ENCODE measurements around the gene PLET1.

PLET1 gene

DNA sequence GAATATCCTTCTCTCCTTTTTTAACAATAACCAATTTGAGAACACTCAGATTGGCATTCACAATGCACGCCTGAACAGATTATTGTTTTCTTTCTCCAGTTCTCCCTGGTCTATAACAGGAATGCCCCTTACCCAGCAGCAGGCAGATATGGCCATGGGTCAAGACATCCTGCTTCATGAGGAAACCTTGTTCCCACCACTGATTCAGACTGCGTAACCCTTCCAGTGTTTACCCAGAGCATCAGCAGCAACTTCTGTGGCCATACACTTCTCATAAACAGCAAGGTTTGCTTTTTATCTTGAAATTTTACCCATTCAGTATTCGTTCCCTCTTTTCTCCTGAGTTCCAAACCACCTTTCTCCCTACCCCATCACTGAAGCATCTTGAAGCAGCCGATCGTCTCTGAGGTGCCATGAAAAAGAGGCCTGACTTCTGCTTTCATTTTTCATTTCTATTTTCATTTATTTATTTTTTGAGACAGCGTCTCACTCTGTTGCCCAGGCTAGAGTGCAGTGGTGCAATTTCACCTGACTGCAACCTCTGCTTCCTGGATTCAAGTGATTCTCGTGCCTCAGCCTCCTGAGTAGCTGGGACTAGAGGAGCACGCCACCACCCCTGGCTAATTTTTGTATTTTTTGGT is 24.8 kb downstream of the PLET1 start:
- no peak for DNase-seq

DNA sequence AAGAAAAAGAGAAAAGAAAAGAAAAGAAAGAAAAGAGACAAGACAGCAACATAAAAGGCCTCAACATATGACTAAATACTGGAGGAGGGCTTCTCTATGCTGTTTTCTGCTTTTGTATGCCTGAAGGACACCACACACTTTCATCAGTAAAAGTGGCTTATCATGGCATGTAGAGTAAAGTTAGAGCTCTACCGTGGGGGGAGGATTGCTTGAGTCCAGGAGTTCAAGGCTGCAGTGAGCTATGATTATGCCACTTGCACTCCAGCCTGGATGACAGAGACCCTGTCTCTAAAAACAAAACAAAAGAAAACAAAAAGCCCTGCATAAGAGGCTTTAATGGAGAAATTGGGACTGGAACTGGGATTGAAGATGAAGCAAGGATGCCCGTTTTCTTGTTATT is 28.7 kb downstream of the PLET1 start:
- no peak for DNase-seq

DNA sequence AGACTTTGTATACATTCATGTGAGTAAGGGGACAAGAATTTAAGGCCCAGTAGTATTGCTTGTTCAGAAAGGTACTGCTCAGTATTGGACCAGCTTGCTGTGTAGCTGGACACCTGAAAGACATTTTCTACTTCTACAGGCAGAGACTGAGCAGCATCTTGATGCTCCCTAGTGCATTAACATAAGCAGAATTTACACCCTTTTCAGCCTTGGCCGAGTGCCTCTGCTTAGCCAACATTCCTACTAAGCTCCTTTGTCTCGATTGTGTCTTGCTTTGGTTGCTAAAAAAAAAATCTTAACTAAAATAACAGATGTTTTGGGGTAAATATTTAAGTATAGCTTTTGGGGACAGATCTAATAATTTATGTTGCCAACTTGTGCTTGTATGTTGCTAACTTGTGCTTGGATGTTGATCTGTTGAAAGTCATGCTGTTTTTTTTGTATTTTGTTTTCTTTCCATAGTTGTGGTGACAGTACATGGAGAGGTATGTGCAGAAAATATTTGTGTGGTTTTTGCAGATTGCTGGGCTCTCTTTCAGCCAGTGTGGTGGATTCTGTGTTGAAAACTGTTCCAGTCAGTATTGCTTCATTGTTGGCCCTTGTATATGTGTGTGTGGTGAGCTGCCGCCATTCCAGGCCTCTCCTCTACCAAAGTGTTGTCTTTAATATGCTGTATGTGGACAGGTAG is 30.8 kb downstream of the PLET1 start:
- DNase-seq = no peak

DNA sequence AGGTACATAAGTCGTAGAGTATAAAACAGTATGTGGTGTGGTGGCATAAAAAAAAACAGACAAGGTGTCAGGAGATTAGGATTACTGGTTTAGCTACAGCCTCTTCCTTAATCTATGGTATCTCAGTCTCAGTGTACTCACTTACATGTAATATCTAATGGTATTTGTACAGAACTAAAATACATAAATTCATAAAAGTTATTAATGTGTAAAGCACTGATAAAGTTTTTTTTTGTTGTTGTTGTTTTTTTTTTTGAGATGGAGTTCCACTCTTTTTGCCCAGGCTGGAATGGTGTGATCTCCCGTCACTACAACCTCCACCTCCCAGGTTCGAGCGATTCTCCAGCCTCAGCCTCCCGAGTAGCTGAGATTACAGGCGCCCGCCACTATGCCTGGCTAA is 31.5 kb downstream of the PLET1 start:
- DNase-seq = no peak

DNA sequence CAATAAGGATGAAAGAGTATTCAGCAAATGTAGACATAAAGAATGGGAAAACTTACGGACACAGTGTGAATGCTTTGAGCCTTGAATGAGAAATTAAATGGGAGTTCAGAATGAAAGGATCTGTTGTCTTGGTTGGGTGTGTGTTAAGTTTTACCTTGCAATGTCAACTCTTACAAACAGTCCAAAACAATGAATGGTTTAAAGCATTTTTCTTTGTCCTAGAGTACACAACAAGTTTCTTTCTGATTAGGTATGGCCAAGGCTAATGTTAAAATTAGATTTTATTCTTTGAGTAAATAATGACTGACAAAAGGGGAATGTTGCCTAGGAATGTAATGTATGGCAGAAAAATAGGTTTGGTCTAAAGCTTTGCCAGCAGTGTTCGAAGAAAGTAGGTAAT is 32.0 kb downstream of the PLET1 start:
- DNase-seq = no peak

GRCh38 chr11:112227471-112227870 is 33.2 kb downstream of the PLET1 start:
- no peak for DNase-seq

DNA sequence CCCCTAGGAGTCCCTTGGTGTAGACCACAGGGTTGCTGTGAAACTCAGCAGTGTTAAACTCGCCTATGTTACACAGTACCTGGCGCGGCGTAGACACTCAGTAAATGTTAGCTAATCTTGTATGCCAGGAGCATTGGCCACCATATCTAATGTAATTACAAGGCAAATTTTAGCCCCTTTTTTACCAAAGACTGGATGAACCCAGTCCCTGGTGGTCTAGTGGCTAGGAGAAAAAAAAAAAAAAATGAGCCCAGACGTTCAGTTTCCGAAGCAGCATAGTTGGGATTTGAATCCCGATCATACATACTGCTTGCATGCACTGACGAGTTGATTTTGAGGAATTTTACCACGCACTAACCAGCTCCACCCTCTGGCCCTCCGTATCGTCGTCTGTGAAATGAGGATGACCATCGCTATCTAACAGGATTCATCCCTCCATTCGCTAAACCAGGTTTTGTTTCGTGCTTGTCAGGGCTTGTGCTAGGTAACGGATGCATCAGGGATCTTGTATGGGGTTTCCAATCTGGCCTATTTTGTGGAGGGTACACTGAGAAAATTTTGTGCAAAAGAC is 33.7 kb downstream of the PLET1 start:
- no peak for DNase-seq

- peak; percentile 54 for DNase-seq
These were observed 34.4 kb downstream of the PLET1 start, which contains the start of gene PTS for GRCh38 chr11:112226062-112226830. PTS (plus strand) TSS chr11:112226428; CDS start chr11:112226444, 16 bp downstream.

- DNase-seq = no peak
These were observed 35.0 kb downstream of the PLET1 start for GRCh38 chr11:112225753-112226061.

GRCh38 chr11:112223754-112224532 is 36.7 kb downstream of the PLET1 start:
- DNase-seq = no peak

- no peak for DNase-seq
These were observed 37.5 kb downstream of the PLET1 start for GRCh38 chr11:112223121-112223520.

GRCh38 chr11:112222303-112222702 is 38.4 kb downstream of the PLET1 start:
- DNase-seq = no peak

DNA sequence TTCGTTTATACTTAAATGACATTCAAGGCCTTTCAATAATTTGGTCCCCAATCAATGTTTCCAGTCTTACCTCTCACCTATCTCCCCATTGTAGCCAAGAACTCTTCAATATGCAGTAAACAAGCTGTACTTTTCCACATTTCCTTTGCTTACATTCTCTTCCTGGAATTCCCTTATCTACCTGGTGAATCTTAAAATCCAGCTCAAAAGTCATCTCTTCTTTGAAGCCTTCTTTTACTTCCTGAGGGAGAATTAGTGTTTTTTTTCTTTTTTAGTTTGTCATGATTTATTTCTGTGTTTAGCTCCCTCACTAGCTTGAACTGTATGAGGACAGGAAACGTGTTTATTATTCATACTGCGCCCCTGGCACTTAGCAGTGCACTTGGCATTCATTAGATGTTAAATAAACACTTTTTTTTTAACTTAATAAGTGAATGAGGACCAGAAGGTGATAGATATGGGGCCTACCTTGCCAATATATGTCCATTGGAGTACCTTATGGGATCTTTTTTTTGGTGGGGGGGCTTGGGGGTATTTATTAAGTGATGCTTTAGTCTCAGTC is 39.3 kb downstream of the PLET1 start:
- DNase-seq = no peak

GRCh38 chr11:112219476-112220232 is 41.0 kb downstream of the PLET1 start:
- DNase-seq = peak; percentile 39

GRCh38 chr11:112216561-112217105 is 44.0 kb downstream of the PLET1 start:
- DNase-seq = no peak

DNA sequence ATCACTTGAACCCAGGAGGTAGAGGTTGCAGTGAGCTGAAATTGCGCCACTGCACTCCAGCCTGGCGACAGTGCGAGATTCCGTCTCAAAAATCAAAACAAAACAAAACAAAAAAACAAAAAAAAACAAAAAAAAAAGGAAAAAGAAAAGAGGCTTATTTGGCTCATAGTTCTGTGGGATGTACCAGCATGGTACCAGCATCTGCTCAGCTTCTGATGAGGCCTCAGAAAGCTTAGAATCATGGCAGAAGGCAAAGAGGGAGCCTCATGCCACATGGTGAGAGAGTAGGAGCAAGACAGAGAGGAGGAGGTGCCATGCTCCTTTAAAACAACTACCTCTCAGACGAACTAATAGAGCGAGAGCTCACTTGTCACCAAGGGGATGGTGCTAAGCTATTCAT is 45.0 kb downstream of the PLET1 start:
- no peak for DNase-seq

DNA sequence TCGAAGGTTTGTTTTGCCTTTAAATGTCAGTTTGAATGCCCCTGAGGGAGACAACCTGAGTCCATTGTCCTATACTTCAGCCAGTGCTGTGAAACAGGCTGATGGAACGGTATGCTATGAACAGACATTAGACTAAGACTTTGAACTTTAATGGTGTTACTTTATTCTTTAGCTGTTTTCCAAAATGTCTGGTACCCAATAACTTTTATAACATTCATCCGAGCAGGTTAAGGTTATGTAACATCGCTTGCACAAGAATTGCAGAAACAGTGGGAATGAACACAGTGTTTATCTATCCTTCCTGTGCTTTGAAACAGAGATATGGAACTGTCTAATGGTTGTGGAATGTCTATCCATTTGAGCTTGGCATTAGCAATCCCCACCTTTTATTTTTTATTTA is 46.9 kb downstream of the PLET1 start:
- no peak for DNase-seq

- DNase-seq = no peak
These were observed 48.0 kb downstream of the PLET1 start for GRCh38 chr11:112212710-112213109.

GRCh38 chr11:112212290-112212689 is 48.4 kb downstream of the PLET1 start:
- no peak for DNase-seq

DNA sequence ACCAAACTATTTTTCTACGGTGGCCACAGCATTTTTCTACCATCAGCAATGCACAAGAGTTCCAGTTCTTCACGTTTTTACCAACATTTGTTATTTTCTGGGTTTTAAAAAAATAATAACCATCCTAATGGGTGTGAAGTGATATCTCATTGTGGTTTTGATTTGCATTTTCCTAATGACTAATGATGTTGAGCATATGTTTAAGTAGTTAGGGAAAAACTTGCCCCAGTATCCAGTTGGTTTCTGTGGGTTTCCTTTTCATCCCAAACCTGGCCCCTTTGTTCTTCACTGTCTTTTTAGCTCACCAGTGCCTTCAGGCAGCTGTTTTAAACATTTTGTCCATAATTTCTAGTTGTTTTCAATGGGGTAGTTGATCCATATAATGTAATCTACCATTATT is 49.1 kb downstream of the PLET1 start:
- DNase-seq = no peak

DNA sequence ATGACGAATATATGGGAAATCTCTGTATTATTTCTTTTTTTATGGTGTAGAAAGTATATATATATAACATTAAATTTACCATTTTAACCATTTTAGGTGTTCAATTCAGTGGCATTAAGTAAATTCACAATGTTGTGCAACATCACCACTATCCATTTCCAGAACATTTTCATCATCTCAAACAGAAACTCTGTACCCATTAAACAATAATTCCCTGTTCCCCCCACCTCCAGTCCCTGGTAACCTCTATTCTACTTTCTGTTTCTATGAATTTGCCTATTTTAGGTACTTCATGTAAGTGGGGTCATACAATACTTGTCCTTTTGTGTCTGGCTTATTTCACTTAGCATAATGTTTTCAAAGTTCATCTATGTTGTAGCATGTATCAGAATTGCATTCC is 49.8 kb downstream of the PLET1 start:
- DNase-seq = no peak

- DNase-seq = no peak
These were observed 54.6 kb downstream of the PLET1 start for GRCh38 chr11:112206071-112206470.

All from SHP77 treated with DMSO at 0.1 percent for 48 hours (cell line).